Stomach smooth muscle (tissue), 2 donors: Measurements from ENCODE around the gene TRPM2.
"Not testable (repeated sequence)": the region's sequence is repeated elsewhere in the genome, so short reads cannot be mapped to it uniquely, and the experiment has no call there.

Experiments used
- H3K27ac ChIP-seq: one replicate; pipeline ENCODE4 v1.7.0; 2013; ENCODE audit warnings: mild to moderate bottlenecking, low read length, inconsistent platforms
- H3K27me3 ChIP-seq, 2 donors: one replicate each; pipeline ENCODE4 v1.7.0; 2013; ENCODE audit warnings: low read length in 2 of 2; ENCODE audit not compliant: insufficient read depth in 2 of 2, control insufficient read depth in 1 of 2
- H3K36me3 ChIP-seq, 2 donors: one replicate each; pipeline ENCODE4 v1.7.0; 2013; ENCODE audit warnings: low read length in 2 of 2; ENCODE audit not compliant: control insufficient read depth in 2 of 2, insufficient read depth in 2 of 2
- H3K4me1 ChIP-seq: one replicate; pipeline ENCODE4 v1.7.0; 2013; ENCODE audit warnings: low read length; ENCODE audit not compliant: control insufficient read depth, insufficient read depth
- H3K4me3 ChIP-seq, 2 donors: one replicate each; pipeline ENCODE4 v1.7.0; 2013; ENCODE audit warnings: low read length in 2 of 2
- H3K9ac ChIP-seq, 2 donors: one replicate each; pipeline ENCODE4 v1.7.0; 2013; ENCODE audit warnings: low read length in 2 of 2, mild to moderate bottlenecking in 1 of 2
- H3K9me3 ChIP-seq, 2 donors: one replicate each; pipeline ENCODE4 v1.7.0; 2013; ENCODE audit warnings: low read length in 2 of 2; ENCODE audit not compliant: control insufficient read depth in 2 of 2
- donor health status: healthy.
- donor health status: Pancreatic carcinoma.

TRPM2 gene

GRCh38 chr21:44475266-44475845, 121.9 kb downstream of the TRPM2 start:
- Histone ChIP-seq H3K9ac (no peak overlapping the region), H3K36me3 (peaks cover 0 to 2% of the 10 kb centered on the region in 2 donors), H3K4me1 (peaks cover 17% of the 10 kb centered on the region), H3K9me3 (no peaks in the 10 kb centered on the region), H3K27ac (no peak overlapping the region), H3K27me3 (no peaks in the 10 kb centered on the region), H3K4me3 (no peak overlapping the region)

- H3K27ac ChIP-seq: no peak overlapping the region
- no peak overlapping the region for H3K9ac ChIP-seq
Observed at GRCh38 chr21:44477131-44477530, 123.7 kb downstream of the TRPM2 start.

GRCh38 chr21:44477712-44478111, 124.3 kb downstream of the TRPM2 start:
- peak overlapping the region in 1 of 2 donors; percentile 47 for H3K9ac ChIP-seq
- H3K9me3 ChIP-seq: no peaks in the 10 kb centered on the region
- no peak overlapping the region for H3K27ac ChIP-seq
- H3K4me1 ChIP-seq: peaks cover 17% of the 10 kb centered on the region
- H3K27me3 ChIP-seq: no peaks in the 10 kb centered on the region
- peaks cover 0 to 2% of the 10 kb centered on the region in 2 donors for H3K36me3 ChIP-seq
- no peak overlapping the region for H3K4me3 ChIP-seq

More at GRCh38 chr21:44477131-44477530, 123.7 kb downstream of the TRPM2 start:
- Histone ChIP-seq H3K36me3 (peaks cover 0 to 2% of the 10 kb centered on the region in 2 donors), H3K4me1 (peaks cover 17% of the 10 kb centered on the region), H3K4me3 (no peak overlapping the region), H3K9me3 (no peaks in the 10 kb centered on the region), H3K27me3 (no peaks in the 10 kb centered on the region)

GRCh38 chr21:44478124-44478800, 124.8 kb downstream of the TRPM2 start:
- Histone ChIP-seq H3K4me1 (peaks cover 17% of the 10 kb centered on the region), H3K9ac (peak overlapping the region in 1 of 2 donors; percentile 36), H3K27ac (no peak overlapping the region)

GRCh38 chr21:44478801-44479167, 125.4 kb downstream of the TRPM2 start:
- Histone ChIP-seq H3K27ac (no peak overlapping the region), H3K9me3 (no peaks in the 10 kb centered on the region), H3K9ac (peak overlapping the region in 1 of 2 donors; percentile 5), H3K36me3 (peaks cover 0 to 2% of the 10 kb centered on the region in 2 donors), H3K4me1 (peaks cover 17% of the 10 kb centered on the region), H3K4me3 (peak overlapping the region in 1 of 2 donors; percentile 15), H3K27me3 (no peaks in the 10 kb centered on the region)

More at GRCh38 chr21:44478124-44478800, 124.8 kb downstream of the TRPM2 start:
- Histone ChIP-seq H3K36me3 (peaks cover 0 to 2% of the 10 kb centered on the region in 2 donors), H3K27me3 (no peaks in the 10 kb centered on the region), H3K4me3 (peak overlapping the region in 1 of 2 donors; percentile 15), H3K9me3 (no peaks in the 10 kb centered on the region)

GRCh38 chr21:44479556-44480199, 126.3 kb downstream of the TRPM2 start:
- H3K9ac ChIP-seq, H3K27ac ChIP-seq, H3K4me3 ChIP-seq, H3K27me3 ChIP-seq, H3K36me3 ChIP-seq, H3K9me3 ChIP-seq: not testable (repeated sequence)
- H3K4me1 ChIP-seq: peaks cover 17% of the 10 kb centered on the region

GRCh38 chr21:44480200-44481053, 127.0 kb downstream of the TRPM2 start:
- H3K27me3 ChIP-seq: no peaks in the 10 kb centered on the region
- no peak overlapping the region for H3K9ac ChIP-seq
- no peak overlapping the region for H3K4me3 ChIP-seq
- H3K4me1 ChIP-seq: peaks cover 17% of the 10 kb centered on the region
- no peaks in the 10 kb centered on the region for H3K9me3 ChIP-seq
- H3K36me3 ChIP-seq: peaks cover 0 to 2% of the 10 kb centered on the region in 2 donors
- no peak overlapping the region for H3K27ac ChIP-seq

- Histone ChIP-seq H3K9me3 (no peaks in the 10 kb centered on the region), H3K4me3 (no peak overlapping the region), H3K27me3 (no peaks in the 10 kb centered on the region), H3K4me1 (peaks cover 13% of the 10 kb centered on the region), H3K36me3 (no peaks in the 10 kb centered on the region), H3K9ac (no peak overlapping the region), H3K27ac (no peak overlapping the region)
Observed at GRCh38 chr21:44482581-44483287, 129.3 kb downstream of the TRPM2 start.

- Histone ChIP-seq H3K27me3 (no peaks in the 10 kb centered on the region), H3K9me3 (no peaks in the 10 kb centered on the region), H3K4me1 (peaks cover 4% of the 10 kb centered on the region), H3K27ac (no peak overlapping the region), H3K9ac (no peak overlapping the region), H3K36me3 (no peaks in the 10 kb centered on the region), H3K4me3 (no peak overlapping the region)
Observed at GRCh38 chr21:44483288-44484237, 130.1 kb downstream of the TRPM2 start.
